ENCODE results near the gene SERPINF2. TPM values are rescaled to one million over a fixed set of nuclear protein-coding genes. Genes with fewer than 3 reads are reported as not detected.
"Not testable (repeated sequence)": the region's sequence is repeated elsewhere in the genome, so short reads cannot be mapped to it uniquely, and the experiment has no call there.

SERPINF2 gene
- total RNA-seq, 1 donor from 2014 or later = 1.4 TPM

- peak; percentile 33 for ATAC-seq
- intact Hi-C loops (cut with micrococcal nuclease) = no loop called here
These were observed 11.2 kb downstream of the SERPINF2 start for GRCh38 chr17:1753767-1754429.

GRCh38 chr17:1754430-1755112, 11.9 kb downstream of the SERPINF2 start:
- intact Hi-C loops (cut with micrococcal nuclease) = no loop called here
- ATAC-seq = no peak

More at GRCh38 chr17:1753767-1754429, 11.2 kb downstream of the SERPINF2 start:
- no peak for DNase-seq

GRCh38 chr17:1755252-1755826, 12.7 kb downstream of the SERPINF2 start:
- DNase-seq = no peak
- intact Hi-C loops (cut with micrococcal nuclease) = no loop called here
- no peak for ATAC-seq

More at GRCh38 chr17:1754430-1755112, 11.9 kb downstream of the SERPINF2 start:
- DNase-seq = no peak

GRCh38 chr17:1755827-1756262, 13.2 kb downstream of the SERPINF2 start:
- no peak for ATAC-seq
- no peak for DNase-seq
- intact Hi-C loops (cut with micrococcal nuclease) = no loop called here

GRCh38 chr17:1758807-1759206, 16.1 kb downstream of the SERPINF2 start:
- DNase-seq (no peak), ATAC-seq (no peak)
- intact Hi-C loops (cut with micrococcal nuclease) = no loop called here

GRCh38 chr17:1759529-1759928, 16.9 kb downstream of the SERPINF2 start:
- intact Hi-C loops (cut with micrococcal nuclease) = no loop called here
- ATAC-seq = no peak
- DNase-seq = no peak

GRCh38 chr17:1762233-1762900, 19.7 kb downstream of the SERPINF2 start:
- ATAC-seq = peak; percentile 66
- peak; percentile 74 for DNase-seq
- intact Hi-C loops (cut with micrococcal nuclease) = no loop called here

GRCh38 chr17:1762901-1763898, 20.5 kb downstream of the SERPINF2 start:
- ATAC-seq = peak; percentile 70
- intact Hi-C loops (cut with micrococcal nuclease) = no loop called here

GRCh38 chr17:1764284-1764683, 21.6 kb downstream of the SERPINF2 start:
- peak; percentile 82 for DNase-seq
- intact Hi-C loops (cut with micrococcal nuclease) = no loop called here
- ATAC-seq = peak; percentile 74

More at GRCh38 chr17:1762901-1763898, 20.5 kb downstream of the SERPINF2 start:
- peak; percentile 75 for DNase-seq

GRCh38 chr17:1764705-1765104, 22.0 kb downstream of the SERPINF2 start:
- DNase-seq; intact Hi-C loops (cut with micrococcal nuclease): not testable (repeated sequence)
- ATAC-seq = peak; percentile 8

- no peak for ATAC-seq
- intact Hi-C loops (cut with micrococcal nuclease) = no loop called here
These were observed 22.9 kb downstream of the SERPINF2 start for GRCh38 chr17:1765576-1765975.

GRCh38 chr17:1766382-1767135, 23.9 kb downstream of the SERPINF2 start:
- no peak for ATAC-seq
- intact Hi-C loops (cut with micrococcal nuclease) = no loop called here
- peak; percentile 70 for DNase-seq

More at GRCh38 chr17:1765576-1765975, 22.9 kb downstream of the SERPINF2 start:
- no peak for DNase-seq

- DNase-seq (no peak), ATAC-seq (no peak)
- intact Hi-C loops (cut with micrococcal nuclease) = no loop called here
These were observed 24.7 kb downstream of the SERPINF2 start for GRCh38 chr17:1767358-1767757.

GRCh38 chr17:1769822-1770477, 27.3 kb downstream of the SERPINF2 start:
- DNase-seq = no peak
- no peak for ATAC-seq

GRCh38 chr17:1773000-1773695, 30.5 kb downstream of the SERPINF2 start:
- intact Hi-C loops (cut with micrococcal nuclease) = not testable (repeated sequence)
- DNase-seq (peak; percentile 62), ATAC-seq (peak; percentile 69)

More at GRCh38 chr17:1769822-1770477, 27.3 kb downstream of the SERPINF2 start:
- intact Hi-C loops (cut with micrococcal nuclease) = no loop called here

- intact Hi-C loops (cut with micrococcal nuclease) = no loop called here
- peak; percentile 46 for ATAC-seq
- peak; percentile 55 for DNase-seq
These were observed 31.1 kb downstream of the SERPINF2 start for GRCh38 chr17:1773696-1774181.
